HG02870 (cell line): ENCODE results near the gene STAT1.

Source experiments
- ATAC-seq: cut with Tn5 transposase; IDR thresholded peaks from one replicate; pipeline ENCODE4 v1.9.1; 2021; ENCODE audit warnings: mild to moderate bottlenecking, moderate library complexity; ENCODE audit not compliant: unreplicated experiment

Gene STAT1

GRCh38 chr2:190986221-190986953 is 27.6 kb downstream of the STAT1 start:
- ATAC-seq: no peak

- ATAC-seq: no peak
Measured at GRCh38 chr2:190984595-190984994, 29.4 kb downstream of the STAT1 start.

GRCh38 chr2:190982262-190983034 is 31.5 kb downstream of the STAT1 start:
- ATAC-seq: no peak

- no peak for ATAC-seq
Measured at GRCh38 chr2:190981733-190982132, 32.2 kb downstream of the STAT1 start.

- ATAC-seq: no peak
Measured at GRCh38 chr2:190981333-190981732, 32.6 kb downstream of the STAT1 start.

- ATAC-seq: no peak
Measured at GRCh38 chr2:190980630-190981209, 33.3 kb downstream of the STAT1 start.

DNA sequence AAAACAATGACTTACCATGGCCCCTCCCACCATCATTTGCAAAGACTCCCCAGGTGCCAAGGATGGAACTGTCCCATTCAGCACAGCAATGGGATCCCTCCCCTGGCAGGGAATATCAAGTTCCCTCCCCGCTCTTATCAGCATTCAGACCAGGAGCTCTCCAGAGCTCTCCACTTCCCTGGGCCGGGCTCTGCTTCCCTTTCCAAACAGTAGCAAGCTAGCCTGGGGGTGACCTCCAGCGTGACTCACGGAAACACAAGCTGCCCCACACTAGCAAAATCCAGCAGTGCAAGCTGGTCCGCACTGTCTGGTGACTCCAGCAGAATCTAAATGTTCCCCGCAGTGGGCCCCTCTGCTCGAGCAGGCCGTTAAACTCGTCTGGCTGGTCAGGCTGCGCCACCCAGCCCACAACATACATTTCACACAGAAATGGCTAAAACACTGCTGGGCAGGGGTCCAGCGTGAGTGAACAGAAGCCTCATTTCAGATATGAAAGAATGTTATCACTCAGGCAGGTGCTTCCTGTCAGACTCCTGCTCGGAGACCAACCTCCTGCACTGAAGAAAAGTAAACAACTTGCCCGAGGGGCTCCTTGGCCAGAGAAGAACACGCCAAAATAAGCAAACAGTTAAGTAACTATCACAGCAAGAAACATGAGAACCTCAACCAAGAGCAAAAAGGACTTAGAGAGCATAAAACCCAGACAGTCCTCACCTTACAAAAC is 33.9 kb downstream of the STAT1 start:
- ATAC-seq: no peak

DNA sequence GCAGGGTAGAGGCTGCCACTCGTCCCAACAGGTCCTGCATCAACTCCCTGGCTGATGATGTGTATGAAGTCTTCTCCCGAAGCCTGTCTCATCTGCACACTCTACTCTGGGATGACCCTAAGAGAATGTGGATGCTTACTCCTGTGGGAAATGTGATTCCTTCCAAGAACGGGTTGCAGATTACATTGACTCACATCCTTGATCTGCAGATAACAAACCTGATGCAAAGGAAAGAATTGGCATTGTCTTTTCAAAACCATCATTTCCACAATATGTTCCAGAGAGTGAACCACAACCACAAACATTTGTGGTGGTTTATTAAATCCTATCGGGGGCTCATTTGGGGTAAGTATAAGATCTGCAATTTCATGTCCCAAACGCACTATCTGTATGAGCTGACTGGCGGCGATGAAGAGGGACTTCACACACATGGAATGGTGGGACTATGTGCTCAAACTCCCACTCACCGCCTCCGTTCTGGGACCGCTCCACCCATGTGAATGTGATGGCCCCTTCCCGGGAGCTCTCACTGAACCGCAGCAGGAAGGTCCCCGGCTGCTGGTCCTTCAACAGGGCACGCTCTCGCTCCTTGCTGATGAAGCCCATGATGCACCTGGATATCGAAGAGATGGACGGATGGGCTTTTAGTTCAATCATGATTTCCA is 35.5 kb downstream of the STAT1 start:
- ATAC-seq: no peak

- no peak for ATAC-seq
Measured at GRCh38 chr2:190977505-190977904, 36.5 kb downstream of the STAT1 start.

- no peak for ATAC-seq
Measured at GRCh38 chr2:190976521-190976920, 37.5 kb downstream of the STAT1 start.

GRCh38 chr2:190974629-190975361 is 39.2 kb downstream of the STAT1 start:
- no peak for ATAC-seq

GRCh38 chr2:190973726-190974628 is 40.0 kb downstream of the STAT1 start:
- no peak for ATAC-seq

DNA sequence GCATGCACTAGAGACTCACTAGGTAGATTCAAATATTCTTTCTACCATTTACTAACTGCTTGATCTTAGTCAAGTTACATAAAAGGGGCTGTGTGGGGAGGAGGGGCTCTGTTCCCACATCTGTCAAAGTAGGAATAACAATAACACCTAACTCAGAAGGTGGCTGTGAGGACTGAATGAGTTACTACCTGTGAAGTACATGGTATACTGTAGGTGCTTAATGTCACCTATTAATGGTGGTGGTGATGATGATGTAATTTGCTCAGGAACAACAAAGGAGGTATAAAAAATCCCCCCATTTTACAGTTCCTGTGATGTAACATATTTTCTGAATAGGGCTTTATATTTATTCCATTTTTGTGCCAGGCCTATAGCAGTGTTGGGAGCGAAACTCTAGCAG is 40.7 kb downstream of the STAT1 start:
- ATAC-seq: no peak

- ATAC-seq: no peak
Measured at GRCh38 chr2:190972846-190973245, 41.1 kb downstream of the STAT1 start.

- no peak for ATAC-seq
Measured at GRCh38 chr2:190972213-190972612, 41.8 kb downstream of the STAT1 start.

DNA sequence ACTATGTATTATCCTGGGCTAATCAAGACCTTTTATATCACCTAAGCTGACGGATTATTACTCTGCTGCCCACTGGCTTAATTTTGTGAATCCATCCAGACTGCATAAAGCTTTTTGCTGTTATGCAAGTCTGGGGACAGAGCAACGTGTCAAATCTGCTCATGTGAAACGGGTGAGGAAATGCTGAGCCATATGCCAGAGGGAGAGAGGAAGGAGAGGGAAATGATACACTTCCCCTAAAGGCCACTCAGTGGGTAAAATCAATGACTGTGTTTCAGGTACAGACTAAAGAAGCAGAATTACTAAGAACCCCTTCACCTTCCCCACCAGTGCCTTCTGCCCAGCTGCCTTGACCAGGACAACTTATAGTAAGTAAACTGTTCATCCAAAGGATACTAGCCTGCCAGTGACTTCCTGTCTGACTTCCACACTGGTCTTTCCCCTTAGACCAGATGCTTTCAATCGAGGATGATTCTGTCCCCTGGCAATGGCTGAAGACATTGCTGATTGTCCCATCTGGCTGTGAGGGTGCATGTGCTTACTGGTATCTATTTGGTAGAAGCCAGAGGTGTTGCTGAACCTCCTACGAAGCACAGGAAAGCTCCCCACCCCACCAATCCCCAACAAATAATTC is 43.0 kb downstream of the STAT1 start:
- ATAC-seq: no peak

DNA sequence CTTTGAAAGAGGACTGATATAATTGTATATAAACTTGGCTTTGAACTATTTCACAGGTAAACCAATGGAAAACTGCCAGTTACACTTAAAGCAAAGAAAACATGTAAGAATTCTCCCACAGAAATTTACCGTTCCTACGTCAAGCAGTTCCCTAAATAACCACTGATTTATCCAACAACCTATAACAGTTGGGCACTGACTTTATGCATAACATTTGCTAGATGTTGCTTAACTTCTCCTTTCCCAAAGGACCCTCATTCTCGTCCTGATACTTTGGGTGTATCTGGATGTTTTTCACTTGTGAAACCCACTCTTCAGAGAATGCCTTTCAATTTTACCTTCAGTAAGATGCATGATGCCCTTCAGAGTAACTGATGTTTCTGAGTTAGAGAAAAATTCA is 43.8 kb downstream of the STAT1 start:
- ATAC-seq: no peak

- no peak for ATAC-seq
Measured at GRCh38 chr2:190968522-190968921, 45.4 kb downstream of the STAT1 start.
